IMR-90 (cell line): ENCODE data around the gene DNAH3. TPM values are rescaled to one million over a fixed set of nuclear protein-coding genes. Genes with fewer than 3 reads are reported as not detected.

Experiments used
- ATAC-seq: fragments of 200-7000 bp; cut with Tn5 transposase; 2 replicates; pipeline ENCODE4 v1.9.1; 2020; ENCODE audit warnings: low read depth, mild to moderate bottlenecking, moderate library complexity
- BruUV-seq: library from RNA; stranded (reverse); fragments of 400-500 nt; replicated peaks from 2 replicates; lab custom pipeline; 2021; lab: Mats Ljungman, UMichigan
- CTCF ChIA-PET: fragments of 300-600 bp; formaldehyde crosslinking; extraction: SDS; loops from one replicate; lab custom pipeline; 2021; ENCODE audit warnings: antibody characterized with exemption; lab: Yijun Ruan, JAX
- POLR2A ChIA-PET: fragments of 300-600 bp; sonication (Branson Sonifier 250); formaldehyde crosslinking; loops from one replicate; lab custom pipeline; 2022; ENCODE audit warnings: antibody characterized with exemption; ENCODE audit not compliant: unreplicated experiment; lab: Charles Lee
- DNase-seq: peaks from one replicate; pipeline ENCODE4 v3.0.0; 2013
- H2AFZ ChIP-seq: replicated peaks from 2 replicates; pipeline ENCODE3; 2013; ENCODE audit warnings: low read length, mild to moderate bottlenecking; ENCODE audit not compliant: poor library complexity
- H2AK5ac ChIP-seq: 2 replicates; pipeline ENCODE4 v1.6.1; 2013; ENCODE audit warnings: low read depth, low read length, inconsistent platforms
- H2AK9ac ChIP-seq: replicated peaks from 2 replicates; pipeline ENCODE3; 2013; ENCODE audit warnings: mild to moderate bottlenecking, low read depth, low read length, moderate library complexity; ENCODE audit not compliant: poor library complexity
- H2BK120ac ChIP-seq: 2 replicates; pipeline ENCODE4 v1.6.1; 2013; ENCODE audit warnings: low read depth, low read length, inconsistent platforms
- H2BK15ac ChIP-seq: 3 replicates; pipeline ENCODE4 v1.6.1; 2013; ENCODE audit warnings: low read depth, low read length, inconsistent platforms
- H2BK20ac ChIP-seq: 2 replicates; pipeline ENCODE4 v1.6.1; 2013; ENCODE audit warnings: low read depth, mild to moderate bottlenecking, inconsistent platforms, low read length, moderate library complexity
- H2BK5ac ChIP-seq: 2 replicates; pipeline ENCODE4 v1.6.1; 2013; ENCODE audit warnings: mild to moderate bottlenecking, low read depth, low read length, inconsistent platforms; ENCODE audit not compliant: poor library complexity, severe bottlenecking
- H3K14ac ChIP-seq: replicated peaks from 2 replicates; pipeline ENCODE4 v1.6.1; 2013; ENCODE audit warnings: low read depth, low read length, inconsistent platforms
- H3K18ac ChIP-seq: 2 replicates; pipeline ENCODE4 v1.6.1; 2013; ENCODE audit warnings: low read depth, low read length, control low read depth
- H3K23ac ChIP-seq: 2 replicates; pipeline ENCODE4 v1.6.1; 2013; ENCODE audit warnings: low read depth, low read length, inconsistent platforms
- H3K27ac ChIP-seq: 2 replicates; pipeline ENCODE4 v1.5.1; 2013; ENCODE audit warnings: mild to moderate bottlenecking, control low read depth, low read length; ENCODE audit not compliant: insufficient read depth
- H3K27me3 ChIP-seq: 2 replicates; pipeline ENCODE4 v1.6.1; 2013; ENCODE audit warnings: low read length; ENCODE audit not compliant: control insufficient read depth, insufficient read depth
- H3K36me3 ChIP-seq: 2 replicates; pipeline ENCODE4 v1.6.1; 2013; ENCODE audit warnings: low read length, mixed read lengths; ENCODE audit not compliant: control insufficient read depth, insufficient read depth
- H3K4ac ChIP-seq: 2 replicates; pipeline ENCODE4 v1.6.1; 2013; ENCODE audit warnings: low read depth, low read length, inconsistent platforms
- H3K4me1 ChIP-seq: 2 replicates; pipeline ENCODE4 v1.6.1; 2013; ENCODE audit warnings: low read length, mixed read lengths; ENCODE audit not compliant: control insufficient read depth, insufficient read depth
- H3K4me2 ChIP-seq: 2 replicates; pipeline ENCODE4 v1.6.1; 2013; ENCODE audit warnings: low read depth, mild to moderate bottlenecking, control low read depth, low read length, moderate library complexity
- H3K4me3 ChIP-seq: 2 replicates; pipeline ENCODE4 v1.5.1; 2013; ENCODE audit warnings: low read depth, mild to moderate bottlenecking, control low read depth, low read length, moderate library complexity; ENCODE audit not compliant: insufficient read depth
- H3K56ac ChIP-seq: 2 replicates; pipeline ENCODE4 v1.6.1; 2013; ENCODE audit warnings: low read length, inconsistent platforms; ENCODE audit not compliant: insufficient read depth; ENCODE audit errors: extremely low read depth
- H3K79me1 ChIP-seq, 2 experiments: 2 replicates each; pipeline ENCODE4 v1.6.1; 2013; ENCODE audit warnings: low read length in 2 of 2, inconsistent platforms in 1 of 2, low read depth in 1 of 2
- H3K9ac ChIP-seq: 2 replicates; pipeline ENCODE4 v1.6.1; 2013; ENCODE audit warnings: low read depth, low read length, control low read depth
- H3K9me1 ChIP-seq: 2 replicates; pipeline ENCODE4 v1.6.1; 2013; ENCODE audit warnings: low read length, inconsistent platforms; ENCODE audit not compliant: insufficient read depth
- H3K9me3 ChIP-seq: 2 replicates; pipeline ENCODE4 v1.6.1; 2013; ENCODE audit warnings: low read length; ENCODE audit not compliant: control insufficient read depth, insufficient read depth
- H4K20me1 ChIP-seq: 2 replicates; pipeline ENCODE4 v1.6.1; 2013; ENCODE audit warnings: low read length, inconsistent platforms; ENCODE audit not compliant: insufficient read depth
- H4K5ac ChIP-seq: 2 replicates; pipeline ENCODE4 v1.6.1; 2013; ENCODE audit warnings: mild to moderate bottlenecking, low read depth, low read length, control low read depth
- H4K8ac ChIP-seq, 2 experiments: 2 replicates each; pipeline ENCODE4 v1.6.1; 2013; ENCODE audit warnings: low read depth in 2 of 2, low read length in 2 of 2, control low read depth in 1 of 2, inconsistent platforms in 1 of 2
- H4K91ac ChIP-seq: 2 replicates; pipeline ENCODE4 v1.6.1; 2013; ENCODE audit warnings: low read depth, low read length, inconsistent platforms; ENCODE audit not compliant: insufficient read depth
- BHLHE40 ChIP-seq: fragments of 150-350 bp; IDR thresholded peaks from 2 replicates; pipeline ENCODE4 v1.6.1; 2016; ENCODE audit warnings: mild to moderate bottlenecking, low read depth, low read length
- CTCF ChIP-seq: conservative IDR thresholded peaks from 2 replicates; pipeline ENCODE4 v1.5.1; 2012; ENCODE audit warnings: mild to moderate bottlenecking, low read depth, low read length, improper control_type of control experiment
- MXI1 ChIP-seq: IDR thresholded peaks from 2 replicates; pipeline ENCODE4 v1.6.1; 2012; ENCODE audit warnings: low read depth, mild to moderate bottlenecking, low read length, moderate library complexity, borderline replicate concordance
- NFE2L2 ChIP-seq: fragments of 150-350 bp; IDR thresholded peaks from 2 replicates; pipeline ENCODE4 v1.6.1; 2016; ENCODE audit warnings: low read depth, mild to moderate bottlenecking, low read length
- POLR2A ChIP-seq: IDR thresholded peaks from 2 replicates; pipeline ENCODE4 v1.6.1; 2012; ENCODE audit warnings: mild to moderate bottlenecking, low read depth, low read length
- RAD21 ChIP-seq: IDR thresholded peaks from 2 replicates; pipeline ENCODE4 v1.6.1; 2012; ENCODE audit warnings: low read length, improper control_type of control experiment
- SMC3 ChIP-seq: fragments of 150-350 bp; IDR thresholded peaks from 2 replicates; pipeline ENCODE4 v1.6.1; 2016; ENCODE audit warnings: low read depth, mild to moderate bottlenecking, antibody characterized with exemption, low read length, moderate library complexity
- WGBS, 2 experiments: methylation state at CpG; one replicate each; pipeline versions ENCODE4 v1.1.5 to v1.1.7; 2013; ENCODE audit warnings: missing lambda C conversion rate in 2 of 2; ENCODE audit not compliant: insufficient read length in 1 of 2; ENCODE audit errors: extremely low coverage in 2 of 2; 5-methylcytosine and 5-hydroxymethylcytosine counted together
- dilution Hi-C: fragments of 300-500 bp; cut with HindIII; formaldehyde crosslinking; loops from one replicate; pipeline ENCODE4 v1.14.3; 2018; ENCODE audit warnings: low sequenced_read_pairs; ENCODE audit not compliant: unreplicated experiment
- in situ Hi-C: fragments of 300-500 bp; cut with MboI; formaldehyde crosslinking; loops from 3 replicates; pipeline ENCODE4 v1.14.3; 2019; ENCODE audit warnings: low sequenced_read_pairs, inconsistent platforms, mixed read lengths
- intact Hi-C: fragments of 100-400 bp; cut with micrococcal nuclease; formaldehyde crosslinking; loops from 2 replicates; pipeline ENCODE4 v1.10.0; 2022
- polyA plus RNA-seq, 3 experiments: library from polyadenylated mRNA; depleted of rRNA; stranded (reverse); fragments of >200 nt; gene quantifications; 2 replicates each; pipeline ENCODE4 v1.2.3, GENCODE V29; 2012; ENCODE audit warnings: low replicate concordance in 1 of 3
- total RNA-seq: library from RNA; depleted of rRNA; stranded (reverse); fragments of >200 nt; gene quantifications from 2 replicates; pipeline ENCODE4 v1.2.3, GENCODE V29; 2012

DNAH3 gene
- total and polyA plus RNA-seq, 2 of the 4 experiments (the other 2 are of a cell fraction): not detected

GRCh38 chr16:21192991-21193390, 42.3 kb upstream of the DNAH3 start:
- Histone ChIP-seq H4K5ac (no peak overlapping the region), H3K18ac (no peak overlapping the region), H2AK5ac (no peak overlapping the region), H4K20me1 (no peaks in the 10 kb centered on the region), H2BK15ac (no peak overlapping the region), H3K27me3 (peaks cover 11% of the 10 kb centered on the region), H3K4me1 (peaks cover 3% of the 10 kb centered on the region), H4K91ac (no peak overlapping the region), H3K9me1 (no peaks in the 10 kb centered on the region), H2AK9ac (no peak overlapping the region), H3K36me3 (no peaks in the 10 kb centered on the region), H2BK120ac (no peak overlapping the region), H4K8ac (no peak overlapping the region), H3K27ac (no peak overlapping the region), H3K79me1 (no peaks in the 10 kb centered on the region), H3K9me3 (0 out of 2 replicates have a peak, but pooled peaks cover 4% of the 10 kb centered on the region), H3K14ac (no peak overlapping the region), H2BK5ac (no peak overlapping the region), H3K23ac (no peak overlapping the region), H3K4ac (no peak overlapping the region), H3K56ac (no peak overlapping the region), H3K4me2 (no peak overlapping the region), H2AFZ (no peak overlapping the region), H2BK20ac (no peak overlapping the region), H3K9ac (no peak overlapping the region), H3K4me3 (no peak overlapping the region)
- WGBS, 2 experiments: no CpG with 5 or more reads among the region's 1 CpG
- intact Hi-C loops: no loop called here
- no peak for TF ChIP-seq CTCF
- TF ChIP-seq SMC3: no peak
- TF ChIP-seq RAD21: no peak
- no peak for TF ChIP-seq MXI1
- no peak for TF ChIP-seq POLR2A
- TF ChIP-seq BHLHE40: no peak
- TF ChIP-seq NFE2L2: no peak
- ChIA-PET CTCF (interaction anchor here (1.0 kb wide), 1 partner anchor 84 kb away, joined by 7 read pairs; no protein-coding TSS in a partner anchor), POLR2A (no interaction called here)
- dilution Hi-C loops: no loop called here
- BruUV-seq: no TSS peak
- DNase-seq (no peak), ATAC-seq (no peak)
- in situ Hi-C loops: no loop called here
